ENCODE results near the gene SHANK2.

SHANK2 gene

DNA sequence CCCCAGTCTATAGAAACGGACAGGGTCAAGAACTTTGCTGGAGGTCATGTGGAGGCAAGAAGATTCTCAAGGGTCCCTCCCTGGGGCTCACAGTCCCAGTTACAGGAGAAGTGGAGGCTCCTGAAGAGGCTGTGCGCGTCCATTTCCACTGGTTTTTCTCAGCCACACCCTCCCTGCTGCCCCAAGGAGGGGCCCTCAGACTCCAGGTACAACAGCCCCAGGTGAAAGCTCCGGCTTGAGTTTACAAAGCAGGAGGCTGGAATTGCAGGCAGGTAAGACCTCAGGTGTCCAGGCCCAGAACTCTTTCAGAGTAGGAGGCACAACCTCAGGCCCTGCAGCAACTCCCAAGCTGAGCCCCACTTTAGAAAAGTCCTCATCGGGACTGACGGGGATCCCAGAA lies 3.1 kb downstream of the SHANK2 start:
- DNase-seq (no peak), ATAC-seq (ENCODE audit: insufficient read depth, low read depth) (no peak)
- Histone ChIP-seq H3K4me1 (ENCODE audit: insufficient read depth, low read length) (no peaks in the 10 kb centered on the region), H3K27me3 (ENCODE audit: insufficient read depth, low read length, poor library complexity) (no peaks in the 10 kb centered on the region), H3K4me2 (ENCODE audit: insufficient read depth, low read length) (no peak overlapping the region), H3K9ac (ENCODE audit: low read depth, low read length) (no peak overlapping the region), H2AFZ (ENCODE audit: low read depth, low read length) (no peak overlapping the region), H3K4me3 (ENCODE audit: low read depth in 1 of 2, low read length in 2 of 2) (no peak overlapping the region), H3K27ac (ENCODE audit: low read length) (no peak overlapping the region), H3K36me3 (ENCODE audit: insufficient read depth, low read length) (no peaks in the 10 kb centered on the region), H3K79me2 (ENCODE audit: insufficient read depth, low read length) (no peaks in the 10 kb centered on the region), H4K20me1 (ENCODE audit: insufficient read depth, low read length) (no peaks in the 10 kb centered on the region), H3K9me3 (ENCODE audit: insufficient read depth, low read length, severe bottlenecking) (no peaks in the 10 kb centered on the region)
- no peak for TF ChIP-seq EZH2 (IDR thresholded peaks at IDR 0.05; ENCODE audit: borderline replicate concordance, low read depth, low read length, severe bottlenecking)
- no peak for TF ChIP-seq CTCF (IDR thresholded peaks at IDR 0.05; ENCODE audit: borderline replicate concordance, extremely low read depth, low read length, poor library complexity, severe bottlenecking)

- no peaks in the 10 kb centered on the region for H3K79me2 ChIP-seq (ENCODE audit: insufficient read depth, low read length)
These were observed 3.7 kb downstream of the SHANK2 start for GRCh38 chr11:71248656-71249055.

GRCh38 chr11:71248251-71248570 lies 4.2 kb downstream of the SHANK2 start:
- Histone ChIP-seq H2AFZ (ENCODE audit: low read depth, low read length) (no peak overlapping the region), H4K20me1 (ENCODE audit: insufficient read depth, low read length) (no peaks in the 10 kb centered on the region), H3K27me3 (ENCODE audit: insufficient read depth, low read length, poor library complexity) (no peaks in the 10 kb centered on the region), H3K36me3 (ENCODE audit: insufficient read depth, low read length) (no peaks in the 10 kb centered on the region), H3K9me3 (ENCODE audit: insufficient read depth, low read length, severe bottlenecking) (no peaks in the 10 kb centered on the region), H3K4me1 (ENCODE audit: insufficient read depth, low read length) (no peaks in the 10 kb centered on the region), H3K27ac (ENCODE audit: low read length) (no peak overlapping the region), H3K79me2 (ENCODE audit: insufficient read depth, low read length) (no peaks in the 10 kb centered on the region), H3K4me3 (ENCODE audit: low read depth in 1 of 2, low read length in 2 of 2) (no peak overlapping the region), H3K9ac (ENCODE audit: low read depth, low read length) (no peak overlapping the region), H3K4me2 (ENCODE audit: insufficient read depth, low read length) (no peak overlapping the region)
- no peak for TF ChIP-seq CTCF (IDR thresholded peaks at IDR 0.05; ENCODE audit: borderline replicate concordance, extremely low read depth, low read length, poor library complexity, severe bottlenecking)
- TF ChIP-seq EZH2 (IDR thresholded peaks at IDR 0.05; ENCODE audit: borderline replicate concordance, low read depth, low read length, severe bottlenecking), result no peak
- ATAC-seq (ENCODE audit: insufficient read depth, low read depth) (no peak), DNase-seq (no peak)

More at GRCh38 chr11:71248656-71249055, 3.7 kb downstream of the SHANK2 start:
- H3K9me3 ChIP-seq (ENCODE audit: insufficient read depth, low read length, severe bottlenecking), result no peaks in the 10 kb centered on the region
- H3K27ac ChIP-seq (ENCODE audit: low read length), result no peak overlapping the region
- no peak overlapping the region for H3K4me3 ChIP-seq (ENCODE audit: low read depth in 1 of 2, low read length in 2 of 2)
- no peak for DNase-seq
- ATAC-seq (ENCODE audit: insufficient read depth, low read depth), result no peak
- no peaks in the 10 kb centered on the region for H3K4me1 ChIP-seq (ENCODE audit: insufficient read depth, low read length)
- H3K27me3 ChIP-seq (ENCODE audit: insufficient read depth, low read length, poor library complexity), result no peaks in the 10 kb centered on the region
- no peak overlapping the region for H3K9ac ChIP-seq (ENCODE audit: low read depth, low read length)
- H2AFZ ChIP-seq (ENCODE audit: low read depth, low read length), result no peak overlapping the region
- no peak for TF ChIP-seq CTCF (IDR thresholded peaks at IDR 0.05; ENCODE audit: borderline replicate concordance, extremely low read depth, low read length, poor library complexity, severe bottlenecking)
- no peak for TF ChIP-seq EZH2 (IDR thresholded peaks at IDR 0.05; ENCODE audit: borderline replicate concordance, low read depth, low read length, severe bottlenecking)
- no peaks in the 10 kb centered on the region for H4K20me1 ChIP-seq (ENCODE audit: insufficient read depth, low read length)
- H3K4me2 ChIP-seq (ENCODE audit: insufficient read depth, low read length), result no peak overlapping the region
- H3K36me3 ChIP-seq (ENCODE audit: insufficient read depth, low read length), result no peaks in the 10 kb centered on the region

Measured in DND-41 (cell line).